GM20000 (cell line): Measurements from ENCODE around the gene TFAP2D.

Experiments
- DNase-seq: peaks from one replicate; pipeline ENCODE4 v3.0.0; 2012; ENCODE audit warnings: low spot score
- CTCF ChIP-seq: IDR thresholded peaks from 2 replicates; pipeline ENCODE4 v1.5.1; 2012; ENCODE audit warnings: mild to moderate bottlenecking, control low read depth; ENCODE audit errors: extremely low read depth, missing control alignments

TFAP2D gene

GRCh38 chr6:50818673-50819072 is 105.3 kb downstream of the TFAP2D start, which contains the start of gene TFAP2B:
Gene TFAP2B (plus strand): TSS chr6:50818871. CDS start chr6:50818892, 21 bp downstream.
- DNase-seq, result no peak
- TF ChIP-seq CTCF, result no peak

GRCh38 chr6:50819466-50819903 is 106.2 kb downstream of the TFAP2D start:
- no peak for TF ChIP-seq CTCF
- peak; percentile 53 for DNase-seq

GRCh38 chr6:50819904-50820868 is 106.9 kb downstream of the TFAP2D start:
- no peak for TF ChIP-seq CTCF
- peak; percentile 61 for DNase-seq

- DNase-seq, result no peak
These were observed 107.5 kb downstream of the TFAP2D start for GRCh38 chr6:50820869-50821264.

GRCh38 chr6:50821441-50822077 is 108.2 kb downstream of the TFAP2D start:
- no peak for DNase-seq
- no peak for TF ChIP-seq CTCF

More at GRCh38 chr6:50820869-50821264, 107.5 kb downstream of the TFAP2D start:
- no peak for TF ChIP-seq CTCF

GRCh38 chr6:50822078-50822476 is 108.8 kb downstream of the TFAP2D start:
- DNase-seq, result no peak

More at GRCh38 chr6:50822078-50822476, 108.8 kb downstream of the TFAP2D start:
- no peak for TF ChIP-seq CTCF
